HCT116 (cell line): ENCODE measurements around the gene DRD5. TPM values are rescaled to one million over a fixed set of nuclear protein-coding genes. Genes with fewer than 3 reads are reported as not detected.

ENCODE experiments used
- ATAC-seq: fragments of 200-7000 bp; cut with Tn5 transposase; 2 replicates; pipeline ENCODE4 v1.9.1; 2020; ENCODE audit warnings: mild to moderate bottlenecking, moderate library complexity
- BruUV-seq: library from RNA; stranded (reverse); fragments of 400-500 nt; replicated peaks from 2 replicates; lab custom pipeline; 2021; lab: Mats Ljungman, UMichigan
- CTCF ChIA-PET: fragments of 300-600 bp; sonication (Branson Sonifier 250); formaldehyde crosslinking; loops from one replicate; lab custom pipeline; 2021; ENCODE audit warnings: antibody characterized with exemption; lab: Charles Lee
- POLR2A ChIA-PET: fragments of 300-600, 350-600 bp; sonication (Branson Sonifier 250); formaldehyde crosslinking; loops from one replicate; lab custom pipeline; 2021; ENCODE audit warnings: antibody characterized with exemption; lab: Charles Lee
- RAD21 ChIA-PET, 2 experiments: fragments of 300-600 bp; sonication (Branson Sonifier 250); formaldehyde crosslinking; loops; one replicate each; lab custom pipeline; 2023; ENCODE audit warnings: low total read pairs in 2 of 2; ENCODE audit not compliant: uncharacterized antibody in 2 of 2, unreplicated experiment in 2 of 2, low non-redundant PET in 1 of 2; lab: Charles Lee
- DNase-seq: peaks from one replicate; pipeline ENCODE4 v3.0.0-alpha.2; 2010; ENCODE audit warnings: low read depth, low spot score
- H2AFZ ChIP-seq: fragments of 200-600 bp; shearing (Covaris generic), sonication (generic); 2 replicates; pipeline ENCODE4 v1.6.1; 2017; ENCODE audit warnings: low read depth, mixed run types, mixed read lengths, antibody characterized with exemption, low read length; ENCODE audit not compliant: poor library complexity, severe bottlenecking
- H3K27ac ChIP-seq: 2 replicates; pipeline ENCODE4 v1.5.1; 2012; ENCODE audit warnings: low read depth, low read length
- H3K27me3 ChIP-seq: fragments of 200-600 bp; sonication (generic); 2 replicates; pipeline ENCODE4 v1.6.1; 2016; ENCODE audit warnings: mixed run types, low read length, mixed read lengths; ENCODE audit not compliant: insufficient read depth
- H3K36me3 ChIP-seq, 2 experiments: fragments of 200-500 bp in 1 of 2; fragments of 200-600 bp in 1 of 2; sonication (Bioruptor generic) in 1 of 2; sonication (generic) in 1 of 2; 2 replicates each; pipeline versions ENCODE4 v1.5.1 to v1.6.1; 2014 to 2016; ENCODE audit warnings: low read length in 2 of 2, inconsistent platforms in 1 of 2, mixed read lengths in 1 of 2, mixed run types in 1 of 2; ENCODE audit not compliant: insufficient read depth in 2 of 2, control insufficient read depth in 1 of 2
- H3K4me1 ChIP-seq, 2 experiments: fragments of 200-600 bp in 1 of 2; sonication (generic) in 1 of 2; 2 replicates each; pipeline versions ENCODE4 v1.5.1 to v1.6.1; 2012 to 2017; ENCODE audit warnings: low read length in 2 of 2, inconsistent platforms in 1 of 2, mild to moderate bottlenecking in 1 of 2, mixed read lengths in 1 of 2, mixed run types in 1 of 2, moderate library complexity in 1 of 2; ENCODE audit not compliant: insufficient read depth in 2 of 2, control insufficient read depth in 1 of 2
- H3K4me2 ChIP-seq: fragments of 200-600 bp; sonication (generic); 2 replicates; pipeline ENCODE4 v1.6.1; 2017; ENCODE audit warnings: mixed run types, low read length, mixed read lengths
- H3K4me3 ChIP-seq, 2 experiments: fragments of 200-600 bp in 1 of 2; sonication (generic) in 1 of 2; replicated peaks in 1 of 2; 2 replicates each; pipeline ENCODE4 v1.5.1; 2011 to 2016; ENCODE audit warnings: low read length in 2 of 2, control low read depth in 1 of 2, low read depth in 1 of 2, mild to moderate bottlenecking in 1 of 2, mixed read lengths in 1 of 2, mixed run types in 1 of 2
- H3K79me2 ChIP-seq: fragments of 200-600 bp; sonication (generic); 2 replicates; pipeline ENCODE4 v1.6.1; 2017; ENCODE audit warnings: mild to moderate bottlenecking, mixed run types, low read length, moderate library complexity, mixed read lengths; ENCODE audit not compliant: insufficient read depth
- H3K9ac ChIP-seq: fragments of 200-600 bp; sonication (generic); 2 replicates; pipeline ENCODE4 v1.6.1; 2016; ENCODE audit warnings: low read length, mixed read lengths
- H3K9me2 ChIP-seq: fragments of 200-600 bp; sonication (generic), shearing (Covaris generic); 2 replicates; pipeline ENCODE4 v1.6.1; 2017; ENCODE audit warnings: mixed run types, mild to moderate bottlenecking, moderate library complexity; ENCODE audit not compliant: insufficient read depth
- H3K9me3 ChIP-seq, 2 experiments: fragments of 200-500 bp in 1 of 2; fragments of 200-600 bp in 1 of 2; sonication (Bioruptor generic) in 1 of 2; sonication (generic) in 1 of 2; 2 replicates each; pipeline ENCODE4 v1.6.1; 2014 to 2017; ENCODE audit warnings: low read length in 2 of 2, mixed read lengths in 2 of 2, inconsistent platforms in 1 of 2, low read depth in 1 of 2, mild to moderate bottlenecking in 1 of 2, mixed run types in 1 of 2, moderate library complexity in 1 of 2; ENCODE audit not compliant: control insufficient read depth in 1 of 2, insufficient read depth in 1 of 2
- H4K20me1 ChIP-seq: fragments of 200-600 bp; sonication (generic), shearing (Covaris generic); 2 replicates; pipeline ENCODE4 v1.6.1; 2017; ENCODE audit warnings: mixed run types, mild to moderate bottlenecking, moderate library complexity; ENCODE audit not compliant: insufficient read depth
- CBX3 ChIP-seq: IDR thresholded peaks from 2 replicates; pipeline ENCODE4 v1.6.1; 2012; ENCODE audit warnings: low read depth
- EGR1 ChIP-seq: IDR thresholded peaks from 2 replicates; pipeline ENCODE4 v1.6.1; 2012; ENCODE audit warnings: low read depth
- ELF1 ChIP-seq: IDR thresholded peaks from 2 replicates; pipeline ENCODE4 v1.6.1; 2012; ENCODE audit warnings: low read depth, borderline replicate concordance
- EZH2 ChIP-seq: fragments of 200-600 bp; sonication (generic); IDR thresholded peaks from 2 replicates; pipeline ENCODE4 v1.6.1; 2017; ENCODE audit warnings: antibody characterized with exemption, mixed run types
- EZH2phosphoT487 ChIP-seq: fragments of 200-600 bp; IDR thresholded peaks from 2 replicates; pipeline ENCODE4 v1.6.1; 2018; ENCODE audit warnings: antibody characterized with exemption, borderline replicate concordance
- FOSL1 ChIP-seq: IDR thresholded peaks from 2 replicates; pipeline ENCODE4 v1.6.1; 2012; ENCODE audit warnings: low read depth
- JUND ChIP-seq: IDR thresholded peaks from 2 replicates; pipeline ENCODE4 v1.6.1; 2012
- POLR2A ChIP-seq: IDR thresholded peaks from 2 replicates; pipeline ENCODE4 v1.7.0; 2011; ENCODE audit warnings: borderline replicate concordance; ENCODE audit not compliant: insufficient read depth, insufficient read length; ENCODE audit errors: extremely low read depth
- POLR2AphosphoS5 ChIP-seq: IDR thresholded peaks from 2 replicates; pipeline ENCODE4 v1.6.1; 2011; ENCODE audit warnings: mild to moderate bottlenecking, low read depth, low read length, moderate library complexity
- SIN3A ChIP-seq: IDR thresholded peaks from 2 replicates; pipeline ENCODE4 v1.6.1; 2012; ENCODE audit warnings: low read depth
- SP1 ChIP-seq: IDR thresholded peaks from 2 replicates; pipeline ENCODE4 v1.6.1; 2012; ENCODE audit warnings: low read depth
- SRF ChIP-seq: IDR thresholded peaks from 2 replicates; pipeline ENCODE4 v1.6.1; 2012; ENCODE audit warnings: low read depth
- TCF7L2 ChIP-seq: IDR thresholded peaks from 2 replicates; pipeline ENCODE4 v1.7.0; 2011; ENCODE audit warnings: borderline replicate concordance, inconsistent platforms; ENCODE audit not compliant: insufficient read depth, insufficient read length; ENCODE audit errors: extremely low read depth
- ZFX ChIP-seq: fragments of 450-650 bp; IDR thresholded peaks from 2 replicates; pipeline ENCODE4 v1.6.1; 2017
- intact Hi-C: fragments of 100-400 bp; cut with micrococcal nuclease; formaldehyde crosslinking; loops from 2 replicates; pipeline ENCODE4 v1.10.0; 2022
- total RNA-seq: library from RNA; stranded (reverse); gene quantifications from one replicate; pipeline ENCODE4 v1.2.1, GENCODE V29; 2021; ENCODE audit not compliant: unreplicated experiment
- TF ChIP-seq, protein P1 (sequence below): IDR thresholded peaks from 2 replicates; pipeline ENCODE4 v1.6.1; 2012; ENCODE audit warnings: low read depth
- TF ChIP-seq, protein P2 (sequence below): IDR thresholded peaks from 2 replicates; pipeline ENCODE4 v1.6.1; 2012

The DRD5 gene
- total RNA-seq, 1 experiment from 2014 or later, result not detected

DNA sequence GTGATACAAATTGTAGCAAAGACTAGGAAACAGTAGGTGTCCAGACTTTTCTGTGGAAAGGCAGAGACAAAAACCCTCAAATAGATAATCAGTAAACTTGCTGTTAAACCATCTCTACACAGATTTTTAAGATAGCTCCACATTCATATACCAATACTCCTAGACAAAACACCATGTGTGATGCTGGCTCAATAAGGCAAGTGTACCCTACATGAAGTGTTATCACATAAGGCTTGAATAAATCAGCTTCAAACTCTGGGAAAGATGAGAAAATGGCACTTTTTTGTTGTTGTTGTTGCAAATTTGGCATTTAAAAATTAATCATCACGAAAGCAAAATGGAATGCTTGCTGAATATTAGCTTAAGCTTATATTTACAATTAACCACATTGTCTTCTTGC, 45.1 kb downstream of the DRD5 start:
- no peaks in the 10 kb centered on the region for H3K9me3 ChIP-seq
- H3K9ac ChIP-seq, result no peak overlapping the region
- 0 out of 2 replicates have a peak, but pooled peaks cover 8% of the 10 kb centered on the region for H3K27me3 ChIP-seq
- H3K4me1 ChIP-seq, result no peaks in the 10 kb centered on the region
- no peak for DNase-seq
- ATAC-seq, result no peak
- no peak overlapping the region for H3K27ac ChIP-seq
- no peaks in the 10 kb centered on the region for H3K79me2 ChIP-seq
- no peak overlapping the region for H3K4me3 ChIP-seq
- TF ChIP-seq EGR1 (no peak), ELF1 (no peak), POLR2A (no peak)
- TF ChIP-seq, protein P1, sequence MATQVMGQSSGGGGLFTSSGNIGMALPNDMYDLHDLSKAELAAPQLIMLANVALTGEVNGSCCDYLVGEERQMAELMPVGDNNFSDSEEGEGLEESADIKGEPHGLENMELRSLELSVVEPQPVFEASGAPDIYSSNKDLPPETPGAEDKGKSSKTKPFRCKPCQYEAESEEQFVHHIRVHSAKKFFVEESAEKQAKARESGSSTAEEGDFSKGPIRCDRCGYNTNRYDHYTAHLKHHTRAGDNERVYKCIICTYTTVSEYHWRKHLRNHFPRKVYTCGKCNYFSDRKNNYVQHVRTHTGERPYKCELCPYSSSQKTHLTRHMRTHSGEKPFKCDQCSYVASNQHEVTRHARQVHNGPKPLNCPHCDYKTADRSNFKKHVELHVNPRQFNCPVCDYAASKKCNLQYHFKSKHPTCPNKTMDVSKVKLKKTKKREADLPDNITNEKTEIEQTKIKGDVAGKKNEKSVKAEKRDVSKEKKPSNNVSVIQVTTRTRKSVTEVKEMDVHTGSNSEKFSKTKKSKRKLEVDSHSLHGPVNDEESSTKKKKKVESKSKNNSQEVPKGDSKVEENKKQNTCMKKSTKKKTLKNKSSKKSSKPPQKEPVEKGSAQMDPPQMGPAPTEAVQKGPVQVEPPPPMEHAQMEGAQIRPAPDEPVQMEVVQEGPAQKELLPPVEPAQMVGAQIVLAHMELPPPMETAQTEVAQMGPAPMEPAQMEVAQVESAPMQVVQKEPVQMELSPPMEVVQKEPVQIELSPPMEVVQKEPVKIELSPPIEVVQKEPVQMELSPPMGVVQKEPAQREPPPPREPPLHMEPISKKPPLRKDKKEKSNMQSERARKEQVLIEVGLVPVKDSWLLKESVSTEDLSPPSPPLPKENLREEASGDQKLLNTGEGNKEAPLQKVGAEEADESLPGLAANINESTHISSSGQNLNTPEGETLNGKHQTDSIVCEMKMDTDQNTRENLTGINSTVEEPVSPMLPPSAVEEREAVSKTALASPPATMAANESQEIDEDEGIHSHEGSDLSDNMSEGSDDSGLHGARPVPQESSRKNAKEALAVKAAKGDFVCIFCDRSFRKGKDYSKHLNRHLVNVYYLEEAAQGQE, result no peak
- no peaks in the 10 kb centered on the region for H4K20me1 ChIP-seq
- intact Hi-C loops, result no loop called here
- H3K9me2 ChIP-seq, result no peaks in the 10 kb centered on the region
- H3K4me2 ChIP-seq, result no peak overlapping the region
- RAD21 ChIA-PET, result no interaction called here
- CTCF ChIA-PET, result no interaction called here
- no peaks in the 10 kb centered on the region for H3K36me3 ChIP-seq
- H2AFZ ChIP-seq, result no peak overlapping the region
- POLR2A ChIA-PET, result no interaction called here
- BruUV-seq, result no TSS peak

DNA sequence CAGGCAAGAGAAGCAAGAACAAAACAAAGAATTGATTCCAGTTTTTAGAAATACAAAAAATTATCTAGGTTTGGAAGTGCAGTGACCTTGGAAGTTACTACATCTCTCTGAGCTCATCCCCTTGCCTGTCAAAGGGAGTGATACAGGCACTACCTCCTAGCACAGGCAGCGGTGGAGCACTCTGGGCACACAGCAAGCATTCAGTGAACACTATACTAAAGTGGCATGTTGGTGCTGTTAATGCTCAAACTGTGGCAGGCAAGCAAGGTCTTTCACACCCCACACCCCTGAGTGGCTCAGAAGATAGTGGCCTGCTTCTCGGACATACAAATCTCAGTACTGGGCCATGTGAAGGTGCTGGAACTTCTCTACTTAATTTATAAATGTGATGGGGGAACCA, 51.2 kb downstream of the DRD5 start:
- H3K4me1 ChIP-seq, result no peaks in the 10 kb centered on the region
- RAD21 ChIA-PET, result no interaction called here
- CTCF ChIA-PET, result no interaction called here
- DNase-seq, result no peak
- H3K9me2 ChIP-seq, result no peaks in the 10 kb centered on the region
- no peaks in the 10 kb centered on the region for H3K9me3 ChIP-seq
- BruUV-seq, result no TSS peak
- H3K9ac ChIP-seq, result no peak overlapping the region
- intact Hi-C loops, result no loop called here
- H3K36me3 ChIP-seq, result no peaks in the 10 kb centered on the region
- peaks cover 24% of the 10 kb centered on the region; the same call in 1 of the 2 replicates for H3K27me3 ChIP-seq
- no peaks in the 10 kb centered on the region for H4K20me1 ChIP-seq
- no peaks in the 10 kb centered on the region for H3K79me2 ChIP-seq
- no peak overlapping the region for H3K27ac ChIP-seq
- POLR2A ChIA-PET, result no interaction called here
- no peak overlapping the region for H2AFZ ChIP-seq
- ATAC-seq, result no peak
- no peak overlapping the region for H3K4me2 ChIP-seq
- H3K4me3 ChIP-seq, result no peak overlapping the region
- TF ChIP-seq SRF (no peak), TCF7L2 (no peak), POLR2A (no peak), EZH2 (no peak), FOSL1 (no peak), ELF1 (no peak), POLR2AphosphoS5 (no peak), CBX3 (no peak), SIN3A (no peak), EZH2phosphoT487 (no peak), JUND (no peak), ZFX (no peak), SP1 (no peak)
- TF ChIP-seq, protein P2, sequence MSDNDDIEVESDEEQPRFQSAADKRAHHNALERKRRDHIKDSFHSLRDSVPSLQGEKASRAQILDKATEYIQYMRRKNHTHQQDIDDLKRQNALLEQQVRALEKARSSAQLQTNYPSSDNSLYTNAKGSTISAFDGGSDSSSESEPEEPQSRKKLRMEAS, result no peak
- TF ChIP-seq, protein P1, result no peak
